Neural cell (in vitro differentiated cells): ENCODE measurements around the gene ELOVL2. TPM values are rescaled to one million over a fixed set of nuclear protein-coding genes. Genes with fewer than 3 reads are reported as not detected.

Experiments used
- H2AFZ ChIP-seq: fragments of 200-600, 300-800 bp; sonication (generic), shearing (Covaris generic); 2 replicates; pipeline ENCODE4 v1.6.0; 2014; ENCODE audit warnings: low read depth, mild to moderate bottlenecking, antibody characterized with exemption, low read length, moderate library complexity
- H3F3A ChIP-seq: fragments of 200-600 bp; shearing (Covaris generic); 2 replicates; pipeline ENCODE4 v1.6.1; 2016; ENCODE audit warnings: mild to moderate bottlenecking, moderate library complexity, mixed read lengths, antibody characterized with exemption, low read length; ENCODE audit not compliant: insufficient read depth, poor library complexity, severe bottlenecking
- H3K27ac ChIP-seq: fragments of 200-600, 300-800 bp; sonication (generic), shearing (Covaris generic); 2 replicates; pipeline ENCODE4 v1.5.1; 2014; ENCODE audit warnings: mild to moderate bottlenecking, low read length, moderate library complexity
- H3K27me3 ChIP-seq: fragments of 300-800, 200-600 bp; sonication (generic), shearing (Covaris generic); 2 replicates; pipeline ENCODE4 v1.6.0; 2014; ENCODE audit warnings: mild to moderate bottlenecking, low read depth, low read length, moderate library complexity; ENCODE audit not compliant: insufficient read depth
- H3K36me3 ChIP-seq: fragments of 300-800, 200-600 bp; sonication (generic), shearing (Covaris generic); 2 replicates; pipeline ENCODE4 v1.5.1; 2014; ENCODE audit warnings: mild to moderate bottlenecking, antibody characterized with exemption, low read length, moderate library complexity; ENCODE audit not compliant: insufficient read depth
- H3K4me2 ChIP-seq: fragments of 300-800, 200-600 bp; sonication (generic), shearing (Covaris generic); 2 replicates; pipeline ENCODE4 v1.6.0; 2014; ENCODE audit warnings: mild to moderate bottlenecking, low read length
- H3K4me3 ChIP-seq: fragments of 300-800, 200-600 bp; sonication (generic), shearing (Covaris generic); 2 replicates; pipeline ENCODE4 v1.5.1; 2014; ENCODE audit warnings: mild to moderate bottlenecking, low read length, moderate library complexity
- H3K79me2 ChIP-seq: fragments of 200-600 bp; shearing (Covaris generic); replicated peaks from 2 replicates; pipeline ENCODE4 v1.6.0; 2014; ENCODE audit warnings: mild to moderate bottlenecking, low read length, moderate library complexity; ENCODE audit not compliant: insufficient read depth
- H3K9ac ChIP-seq: fragments of 300-800, 200-600 bp; sonication (generic), shearing (Covaris generic); 2 replicates; pipeline ENCODE4 v1.6.1; 2016; ENCODE audit warnings: mild to moderate bottlenecking, low read length, mixed read lengths
- H3K9me2 ChIP-seq: fragments of 200-600 bp; shearing (Covaris generic); 2 replicates; pipeline ENCODE4 v1.6.1; 2016; ENCODE audit warnings: mild to moderate bottlenecking, low read length, mixed read lengths; ENCODE audit not compliant: insufficient read depth
- H3K9me3 ChIP-seq: fragments of 200-600, 300-800 bp; sonication (generic), shearing (Covaris generic); 2 replicates; pipeline ENCODE4 v1.6.1; 2016; ENCODE audit warnings: mild to moderate bottlenecking, mixed run types, low read length, moderate library complexity, mixed read lengths
- H4K20me1 ChIP-seq: fragments of 200-600 bp; shearing (Covaris generic); 2 replicates; pipeline ENCODE4 v1.6.1; 2016; ENCODE audit warnings: mild to moderate bottlenecking, mixed run types; ENCODE audit not compliant: insufficient read depth
- CTCF ChIP-seq: fragments of 450-650 bp; IDR thresholded peaks from 2 replicates; pipeline ENCODE4 v1.5.1; 2014; ENCODE audit warnings: antibody characterized with exemption, mild to moderate bottlenecking, moderate library complexity; ENCODE audit not compliant: poor library complexity, severe bottlenecking
- EP300 ChIP-seq: fragments of 450-650 bp; conservative IDR thresholded peaks from 2 replicates; pipeline ENCODE4 v1.6.1; 2014; ENCODE audit warnings: antibody characterized with exemption, mild to moderate bottlenecking, moderate library complexity; ENCODE audit not compliant: poor library complexity, severe bottlenecking
- EZH2 ChIP-seq: fragments of 200-600, 300-800 bp; shearing (Covaris generic), sonication (generic); IDR thresholded peaks from 2 replicates; pipeline ENCODE4 v1.6.1; 2014; ENCODE audit warnings: antibody characterized with exemption, low read length, borderline replicate concordance, mild to moderate bottlenecking; ENCODE audit not compliant: insufficient read depth, poor library complexity, severe bottlenecking
- MXI1 ChIP-seq: fragments of 450-650 bp; conservative IDR thresholded peaks from 2 replicates; pipeline ENCODE4 v1.6.1; 2014; ENCODE audit warnings: antibody characterized with exemption, mild to moderate bottlenecking; ENCODE audit not compliant: poor library complexity, severe bottlenecking
- POLR2AphosphoS5 ChIP-seq: IDR thresholded peaks from 2 replicates; pipeline ENCODE4 v1.6.1; 2012
- RAD21 ChIP-seq: fragments of 450-650 bp; conservative IDR thresholded peaks from 2 replicates; pipeline ENCODE4 v1.6.1; 2014; ENCODE audit warnings: antibody characterized with exemption, mild to moderate bottlenecking, moderate library complexity
- SMC3 ChIP-seq: fragments of 450-650 bp; conservative IDR thresholded peaks from 2 replicates; pipeline ENCODE4 v1.6.1; 2014; ENCODE audit warnings: antibody characterized with exemption, mild to moderate bottlenecking, moderate library complexity; ENCODE audit not compliant: poor library complexity
- TAF1 ChIP-seq: IDR thresholded peaks from 2 replicates; pipeline ENCODE4 v1.6.1; 2012; ENCODE audit warnings: low read depth
- polyA plus RNA-seq: library from polyadenylated mRNA; depleted of rRNA; stranded (reverse); fragments of >200 nt; gene quantifications from 2 replicates; pipeline ENCODE4 v1.2.3, GENCODE V29; 2014
- TF ChIP-seq, protein P1 (sequence below): IDR thresholded peaks from 2 replicates; pipeline ENCODE4 v1.6.1; 2012; ENCODE audit warnings: borderline replicate concordance

The ELOVL2 gene
- polyA plus RNA-seq, 1 donor from 2014 or later = 5.4 TPM

DNA sequence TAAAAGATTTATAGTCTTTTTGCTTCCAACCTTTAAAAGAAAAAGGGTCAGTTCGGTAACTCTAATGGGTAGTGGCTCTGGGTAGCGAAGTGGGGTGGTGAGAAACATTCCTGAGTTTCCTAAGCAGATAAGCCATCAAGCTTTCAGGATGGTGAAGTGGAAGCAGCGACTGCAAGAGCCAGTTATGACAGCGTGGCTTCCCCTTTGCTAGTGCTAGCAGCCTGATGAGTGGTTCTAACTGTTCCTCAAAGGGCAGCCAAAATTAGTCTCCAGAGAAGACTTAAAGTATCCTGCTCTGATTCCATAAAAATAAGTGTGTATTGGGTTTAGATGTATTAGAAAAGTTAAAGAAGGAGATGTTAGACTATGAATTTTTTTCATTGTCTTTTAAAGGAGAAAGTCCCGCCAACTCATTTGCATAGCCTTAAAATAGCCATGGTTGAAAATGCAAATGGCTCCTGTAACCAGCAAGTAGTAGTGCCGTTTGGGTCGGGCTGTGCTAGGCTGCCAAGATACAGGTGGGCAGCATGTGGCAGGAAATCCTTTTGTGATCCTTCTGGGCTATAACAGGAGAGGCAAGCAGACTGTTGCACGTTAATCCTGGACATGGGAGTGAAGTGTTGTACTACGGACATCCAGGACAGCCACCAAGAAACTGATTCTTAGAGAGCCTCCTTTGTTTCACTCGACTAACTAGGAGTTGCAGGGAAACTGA, 18.0 kb downstream of the ELOVL2 start:
- Histone ChIP-seq H2AFZ (no peak overlapping the region), H3K27me3 (no peaks in the 10 kb centered on the region), H3K9me3 (no peaks in the 10 kb centered on the region), H3K9ac (no peak overlapping the region), H3K9me2 (no peaks in the 10 kb centered on the region), H3F3A (no peaks in the 10 kb centered on the region), H3K36me3 (no peaks in the 10 kb centered on the region), H4K20me1 (no peaks in the 10 kb centered on the region), H3K27ac (no peak overlapping the region), H3K4me2 (no peak overlapping the region), H3K79me2 (no peaks in the 10 kb centered on the region), H3K4me3 (no peak overlapping the region)
- TF ChIP-seq MXI1 (no peak), TAF1 (no peak), CTCF (no peak), RAD21 (no peak), SMC3 (no peak), EZH2 (no peak), POLR2AphosphoS5 (no peak), EP300 (no peak)
- TF ChIP-seq, protein P1, sequence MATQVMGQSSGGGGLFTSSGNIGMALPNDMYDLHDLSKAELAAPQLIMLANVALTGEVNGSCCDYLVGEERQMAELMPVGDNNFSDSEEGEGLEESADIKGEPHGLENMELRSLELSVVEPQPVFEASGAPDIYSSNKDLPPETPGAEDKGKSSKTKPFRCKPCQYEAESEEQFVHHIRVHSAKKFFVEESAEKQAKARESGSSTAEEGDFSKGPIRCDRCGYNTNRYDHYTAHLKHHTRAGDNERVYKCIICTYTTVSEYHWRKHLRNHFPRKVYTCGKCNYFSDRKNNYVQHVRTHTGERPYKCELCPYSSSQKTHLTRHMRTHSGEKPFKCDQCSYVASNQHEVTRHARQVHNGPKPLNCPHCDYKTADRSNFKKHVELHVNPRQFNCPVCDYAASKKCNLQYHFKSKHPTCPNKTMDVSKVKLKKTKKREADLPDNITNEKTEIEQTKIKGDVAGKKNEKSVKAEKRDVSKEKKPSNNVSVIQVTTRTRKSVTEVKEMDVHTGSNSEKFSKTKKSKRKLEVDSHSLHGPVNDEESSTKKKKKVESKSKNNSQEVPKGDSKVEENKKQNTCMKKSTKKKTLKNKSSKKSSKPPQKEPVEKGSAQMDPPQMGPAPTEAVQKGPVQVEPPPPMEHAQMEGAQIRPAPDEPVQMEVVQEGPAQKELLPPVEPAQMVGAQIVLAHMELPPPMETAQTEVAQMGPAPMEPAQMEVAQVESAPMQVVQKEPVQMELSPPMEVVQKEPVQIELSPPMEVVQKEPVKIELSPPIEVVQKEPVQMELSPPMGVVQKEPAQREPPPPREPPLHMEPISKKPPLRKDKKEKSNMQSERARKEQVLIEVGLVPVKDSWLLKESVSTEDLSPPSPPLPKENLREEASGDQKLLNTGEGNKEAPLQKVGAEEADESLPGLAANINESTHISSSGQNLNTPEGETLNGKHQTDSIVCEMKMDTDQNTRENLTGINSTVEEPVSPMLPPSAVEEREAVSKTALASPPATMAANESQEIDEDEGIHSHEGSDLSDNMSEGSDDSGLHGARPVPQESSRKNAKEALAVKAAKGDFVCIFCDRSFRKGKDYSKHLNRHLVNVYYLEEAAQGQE = no peak

DNA sequence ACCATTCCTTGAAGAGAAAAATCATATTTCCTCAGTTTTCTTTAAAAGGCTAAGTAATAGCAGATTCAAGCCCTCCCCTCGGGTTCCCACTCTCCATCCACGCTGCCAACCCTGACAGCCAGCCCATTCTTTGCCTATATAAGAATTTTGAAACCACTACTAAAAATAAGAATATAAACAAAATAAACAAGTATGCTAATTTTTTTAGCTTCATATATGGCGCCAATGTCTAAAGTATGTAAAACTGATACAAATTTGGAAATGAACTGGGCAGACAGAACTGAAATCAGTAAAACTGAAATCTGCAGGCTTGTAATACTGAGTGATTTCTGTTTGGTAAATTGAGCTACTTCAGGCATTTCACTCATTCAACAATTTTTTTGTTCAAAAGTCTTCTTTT, 19.0 kb downstream of the ELOVL2 start:
- H3K79me2 ChIP-seq = no peaks in the 10 kb centered on the region
- no peak for TF ChIP-seq MXI1
- no peak for TF ChIP-seq EZH2
- TF ChIP-seq CTCF = no peak
- TF ChIP-seq, protein P1 = no peak
- TF ChIP-seq POLR2AphosphoS5 = no peak
- no peaks in the 10 kb centered on the region for H3F3A ChIP-seq
- H3K27me3 ChIP-seq = no peaks in the 10 kb centered on the region
- H3K9ac ChIP-seq = no peak overlapping the region
- no peak overlapping the region for H3K4me2 ChIP-seq
- H3K36me3 ChIP-seq = no peaks in the 10 kb centered on the region
- no peaks in the 10 kb centered on the region for H3K9me3 ChIP-seq
- no peaks in the 10 kb centered on the region for H4K20me1 ChIP-seq
- no peak overlapping the region for H3K4me3 ChIP-seq
- H2AFZ ChIP-seq = no peak overlapping the region
- H3K27ac ChIP-seq = no peak overlapping the region
- H3K9me2 ChIP-seq = no peaks in the 10 kb centered on the region
